Large intestine (tissue), 3 donors: Measurements from ENCODE around the gene TRIM63. TPM values are rescaled to one million over a fixed set of nuclear protein-coding genes. Genes with fewer than 3 reads are reported as not detected.

Experiments
- DNase-seq, 2 donors: peaks; one replicate each; pipeline versions ENCODE4 v3.0.0 to v3.0.0-alpha.2; 2013
- H3K27ac ChIP-seq: one replicate; pipeline ENCODE4 v1.5.1; 2013; ENCODE audit warnings: low read length
- H3K27me3 ChIP-seq: 2 replicates; pipeline ENCODE4 v1.6.1; 2013; ENCODE audit warnings: low read length; ENCODE audit not compliant: control insufficient read depth, insufficient read depth
- H3K36me3 ChIP-seq: 2 replicates; pipeline ENCODE4 v1.6.1; 2013; ENCODE audit warnings: low read length; ENCODE audit not compliant: control insufficient read depth, insufficient read depth
- H3K4me1 ChIP-seq: one replicate; pipeline ENCODE4 v1.6.1; 2013; ENCODE audit warnings: low read length; ENCODE audit not compliant: control insufficient read depth, insufficient read depth
- H3K4me3 ChIP-seq: one replicate; pipeline ENCODE4 v1.5.1; 2013; ENCODE audit warnings: low read length
- H3K9me3 ChIP-seq: one replicate; pipeline ENCODE4 v1.6.1; 2013; ENCODE audit warnings: mild to moderate bottlenecking, low read depth, low read length, moderate library complexity; ENCODE audit not compliant: control insufficient read depth
- WGBS: methylation state at CpG from one replicate; pipeline ENCODE4 v1.1.5; 2013; ENCODE audit warnings: low lambda C conversion rate; ENCODE audit not compliant: insufficient coverage; 5-methylcytosine and 5-hydroxymethylcytosine counted together
- polyA plus RNA-seq: library from polyadenylated mRNA; unstranded; fragments of 120-200 nt; gene quantifications from one replicate; pipeline ENCODE4 v1.2.1, GENCODE V29; 2013

TRIM63 gene
- polyA plus RNA-seq, 1 donor: 6.4 TPM

DNA sequence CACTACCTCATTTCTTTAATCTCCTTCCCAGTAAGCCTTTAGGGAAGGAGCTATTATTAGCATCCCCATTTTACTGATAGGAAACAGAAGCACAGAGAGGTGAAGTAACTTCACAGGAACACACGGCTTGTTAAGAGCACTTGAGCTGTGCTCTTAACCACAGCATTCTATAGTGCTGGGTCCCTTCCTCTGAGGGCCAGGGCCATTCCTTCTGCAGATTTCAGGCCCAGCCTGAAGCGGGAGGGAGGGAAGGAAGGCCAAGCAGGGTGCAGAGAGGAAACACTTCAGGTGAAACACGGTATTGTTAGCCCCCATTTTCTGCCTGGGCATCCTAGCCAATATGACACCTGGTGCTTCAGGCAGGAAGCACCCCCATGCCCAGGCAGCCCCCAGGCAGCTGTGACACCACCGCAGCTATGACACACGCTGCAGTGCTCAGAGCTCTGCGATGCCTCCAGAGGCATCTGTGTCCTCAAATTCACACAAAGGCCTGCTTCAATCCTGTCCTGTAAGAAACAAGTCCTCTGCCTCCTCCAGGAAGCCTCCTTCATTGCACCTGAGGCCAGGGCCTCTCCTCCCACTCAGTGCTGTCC, 50.4 kb downstream of the TRIM63 start:
- Histone ChIP-seq H3K4me1 (peaks cover 12% of the 10 kb centered on the region), H3K4me3 (no peak overlapping the region), H3K36me3 (no peaks in the 10 kb centered on the region), H3K27ac (no peak overlapping the region), H3K9me3 (no peaks in the 10 kb centered on the region), H3K27me3 (no peaks in the 10 kb centered on the region)
- no CpG with 5 or more reads among the region's 6 CpGs for WGBS
- no peak for DNase-seq

DNA sequence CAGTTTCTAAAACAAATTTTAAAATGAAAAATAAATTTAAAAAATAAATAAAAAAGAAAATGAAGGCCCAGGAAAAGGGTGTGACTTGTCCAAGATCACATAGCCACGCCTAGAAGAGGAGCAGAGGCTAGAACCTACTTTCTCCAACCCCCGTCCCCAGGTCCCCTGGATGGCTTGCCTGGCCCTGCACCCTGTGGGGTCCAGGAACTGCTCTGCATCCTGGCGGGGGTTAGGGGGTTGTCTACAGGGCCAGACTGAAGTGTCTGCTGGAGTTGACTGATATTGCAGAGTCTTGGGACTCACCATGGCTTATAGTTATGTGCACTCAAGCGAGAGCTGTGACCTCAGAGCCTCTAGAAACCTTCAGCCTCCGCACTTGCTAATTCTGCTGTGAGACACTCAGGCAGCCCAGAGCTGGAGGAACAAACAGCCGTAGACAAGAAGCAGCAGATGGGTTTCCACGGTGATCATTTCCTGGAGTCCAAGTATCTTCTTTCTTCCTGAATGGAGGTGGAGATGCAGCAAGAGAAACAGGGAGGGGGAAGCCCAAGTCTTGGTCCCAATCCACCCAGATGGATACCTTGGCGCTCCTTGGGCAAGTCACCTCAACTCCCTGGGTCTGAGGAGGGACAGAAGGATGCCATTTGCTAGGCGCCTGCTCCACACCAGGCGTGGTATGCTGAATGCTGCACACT, 51.0 kb downstream of the TRIM63 start:
- no peak overlapping the region for H3K27ac ChIP-seq
- no peaks in the 10 kb centered on the region for H3K9me3 ChIP-seq
- WGBS: 100% methylated on average over 1 of the region's 10 CpGs
- no peak for DNase-seq
- no peaks in the 10 kb centered on the region for H3K27me3 ChIP-seq
- no peak overlapping the region for H3K4me3 ChIP-seq
- peaks cover 14% of the 10 kb centered on the region for H3K4me1 ChIP-seq
- no peaks in the 10 kb centered on the region for H3K36me3 ChIP-seq

DNA sequence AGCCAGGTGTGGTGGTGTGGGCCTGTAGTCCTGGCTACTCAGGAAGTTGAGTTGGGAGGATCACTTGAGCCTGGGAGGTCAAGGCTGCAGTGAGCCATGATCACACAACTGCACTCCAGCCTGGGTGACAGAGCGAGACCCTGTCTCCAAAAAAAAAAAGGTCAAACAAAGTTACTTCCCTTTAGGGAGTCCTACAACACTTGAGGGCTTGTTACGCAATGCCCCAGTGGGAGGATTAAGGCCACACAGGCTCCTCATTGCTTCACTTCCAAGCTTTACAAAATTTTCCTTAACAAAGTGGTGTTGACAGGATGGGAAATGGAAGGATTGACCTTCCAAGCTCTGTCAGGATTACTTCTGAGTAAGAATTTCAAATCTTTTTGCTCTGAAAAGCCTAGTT, 52.1 kb downstream of the TRIM63 start:
- Histone ChIP-seq H3K27ac (no peak overlapping the region), H3K27me3 (no peaks in the 10 kb centered on the region), H3K9me3 (no peaks in the 10 kb centered on the region), H3K4me1 (peaks cover 14% of the 10 kb centered on the region), H3K4me3 (no peak overlapping the region), H3K36me3 (no peaks in the 10 kb centered on the region)
- no peak for DNase-seq
- no CpG with 5 or more reads among the region's 2 CpGs for WGBS

DNA sequence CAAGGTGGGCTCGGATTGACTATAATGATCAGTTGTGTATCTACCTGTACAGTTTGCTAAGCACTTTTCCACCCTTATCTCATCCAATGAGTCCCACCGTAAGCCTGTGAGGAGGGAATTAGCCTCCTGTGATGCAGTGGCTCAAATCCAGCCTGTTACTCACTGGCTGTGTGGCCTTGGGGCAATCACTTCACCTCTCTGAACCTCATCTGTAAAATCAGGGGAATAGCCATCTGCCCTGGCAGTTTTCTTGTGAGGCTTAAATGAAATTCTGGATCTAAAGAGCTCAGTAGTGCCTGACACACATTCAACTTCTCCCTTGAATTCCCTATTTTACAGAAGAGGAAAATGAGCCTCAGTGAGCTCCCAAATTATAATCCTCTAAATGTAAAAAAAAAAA, 53.3 kb downstream of the TRIM63 start:
- Histone ChIP-seq H3K27me3 (no peaks in the 10 kb centered on the region), H3K36me3 (no peaks in the 10 kb centered on the region), H3K27ac (no peak overlapping the region), H3K4me1 (peaks cover 9% of the 10 kb centered on the region), H3K4me3 (no peak overlapping the region), H3K9me3 (no peaks in the 10 kb centered on the region)
- WGBS: no CpG with 5 or more reads among the region's 2 CpGs
- no peak for DNase-seq

DNA sequence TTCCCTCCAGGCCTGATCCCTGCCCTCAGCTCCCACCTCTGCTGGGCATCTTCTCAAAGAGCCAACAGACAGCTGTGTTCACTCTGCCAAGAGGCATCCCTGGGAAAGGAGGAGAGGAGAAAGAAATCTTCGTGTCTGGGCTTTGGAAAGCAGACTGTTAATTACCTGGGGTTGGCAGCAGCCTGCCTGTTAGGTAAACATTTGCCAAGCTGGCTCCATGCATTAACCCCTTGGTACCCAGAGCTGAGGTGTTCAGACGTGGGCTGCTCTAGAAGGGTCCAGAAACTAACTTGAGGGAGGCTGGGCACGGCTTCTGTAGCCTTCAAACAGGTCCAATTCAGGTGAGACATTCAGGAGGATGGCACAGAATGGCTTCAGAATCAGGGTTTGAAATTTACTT, 54.6 kb downstream of the TRIM63 start:
- H3K27ac ChIP-seq: no peak overlapping the region
- no peak for DNase-seq
- H3K27me3 ChIP-seq: no peaks in the 10 kb centered on the region
- no peak overlapping the region for H3K4me3 ChIP-seq
- H3K36me3 ChIP-seq: no peaks in the 10 kb centered on the region
- no peaks in the 10 kb centered on the region for H3K9me3 ChIP-seq
- H3K4me1 ChIP-seq: peaks cover 9% of the 10 kb centered on the region
- WGBS: no CpG with 5 or more reads among the region's 3 CpGs

DNA sequence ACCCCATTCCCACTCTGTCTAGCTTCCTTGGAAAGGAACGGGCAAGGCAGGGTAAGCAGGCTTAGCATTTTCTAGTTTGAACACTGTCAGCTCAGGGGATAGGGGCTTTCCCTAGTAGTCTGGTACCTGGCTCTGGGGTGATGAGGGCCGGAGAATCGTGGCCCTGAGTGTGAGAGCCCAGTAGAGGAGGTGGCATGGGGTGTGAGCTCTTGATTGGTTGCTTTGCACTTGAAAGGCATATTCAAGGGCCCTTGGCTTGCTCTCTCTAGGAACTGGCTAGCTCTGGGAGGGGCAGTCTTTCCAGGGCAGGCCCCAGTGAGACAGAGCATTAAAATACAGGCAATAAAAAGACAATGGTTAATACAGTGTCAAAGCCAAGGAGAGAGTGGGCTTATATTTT, 56.6 kb downstream of the TRIM63 start:
- Histone ChIP-seq H3K4me3 (no peak overlapping the region), H3K27me3 (no peaks in the 10 kb centered on the region), H3K27ac (no peak overlapping the region), H3K9me3 (no peaks in the 10 kb centered on the region), H3K36me3 (no peaks in the 10 kb centered on the region), H3K4me1 (peaks cover 9% of the 10 kb centered on the region)
- DNase-seq: no peak
- no CpG with 5 or more reads among the region's 3 CpGs for WGBS

DNA sequence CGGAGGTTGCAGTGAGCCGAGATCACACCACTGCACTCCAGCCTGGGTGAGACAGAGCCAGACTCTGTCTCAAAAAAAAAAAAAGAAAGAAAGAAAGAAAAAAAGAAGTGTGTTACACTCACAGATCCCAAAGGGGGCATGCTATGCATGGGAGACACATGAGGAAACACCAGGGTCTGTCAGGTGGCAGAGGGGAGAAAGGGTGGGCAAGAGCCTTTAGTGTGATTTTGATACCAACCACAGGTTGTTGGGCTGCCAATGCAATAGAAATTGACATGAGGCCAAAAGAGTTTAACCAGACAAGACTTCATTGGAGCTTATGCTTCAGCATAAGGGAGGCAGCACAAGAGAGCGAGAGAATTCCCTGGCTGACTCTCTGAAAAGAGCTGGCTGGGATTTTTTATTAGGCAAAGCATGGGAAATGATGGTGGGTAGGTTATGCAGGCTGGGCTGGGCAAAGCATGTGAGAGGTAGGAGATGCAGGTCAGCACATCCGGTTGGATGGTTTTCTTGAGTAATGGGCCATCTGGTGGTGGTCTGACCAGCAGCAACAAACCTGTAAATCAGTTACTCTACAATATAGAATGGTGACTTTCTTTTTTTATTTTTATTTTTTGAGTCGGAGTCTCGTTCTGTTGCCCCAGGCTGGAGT, 57.5 kb downstream of the TRIM63 start:
- no peak overlapping the region for H3K27ac ChIP-seq
- H3K36me3 ChIP-seq: no peaks in the 10 kb centered on the region
- WGBS: no CpG with 5 or more reads among the region's 6 CpGs

DNA sequence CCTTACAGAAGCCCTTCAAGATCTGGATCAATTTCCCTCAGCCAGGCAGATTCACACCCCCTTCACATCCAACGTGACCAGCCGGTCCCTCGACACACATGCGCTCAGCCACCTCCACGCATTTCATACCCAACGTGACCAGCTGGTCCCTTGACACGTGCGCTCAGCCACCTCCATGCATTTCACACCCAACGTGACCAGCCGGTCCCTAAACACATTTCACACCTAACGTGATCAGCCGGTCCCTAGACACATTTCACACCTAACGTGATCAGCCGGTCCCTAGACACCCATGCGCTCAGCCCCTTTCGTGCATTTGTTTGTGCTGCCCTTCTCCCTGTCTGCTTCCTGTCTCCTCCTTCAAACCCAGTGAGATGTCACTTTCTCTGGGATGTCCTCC, 60.7 kb downstream of the TRIM63 start:
- H3K4me3 ChIP-seq: no peak overlapping the region
- no CpG with 5 or more reads among the region's 16 CpGs for WGBS
- H3K4me1 ChIP-seq: no peaks in the 10 kb centered on the region
- no peaks in the 10 kb centered on the region for H3K27me3 ChIP-seq
- H3K9me3 ChIP-seq: no peaks in the 10 kb centered on the region
- no peaks in the 10 kb centered on the region for H3K36me3 ChIP-seq
- H3K27ac ChIP-seq: no peak overlapping the region
- DNase-seq: no peak

More for the DNA sequence above, 57.5 kb downstream of the TRIM63 start:
- Histone ChIP-seq H3K27me3 (no peaks in the 10 kb centered on the region), H3K4me1 (peaks cover 9% of the 10 kb centered on the region), H3K4me3 (no peak overlapping the region), H3K9me3 (no peaks in the 10 kb centered on the region)
- DNase-seq: no peak

DNA sequence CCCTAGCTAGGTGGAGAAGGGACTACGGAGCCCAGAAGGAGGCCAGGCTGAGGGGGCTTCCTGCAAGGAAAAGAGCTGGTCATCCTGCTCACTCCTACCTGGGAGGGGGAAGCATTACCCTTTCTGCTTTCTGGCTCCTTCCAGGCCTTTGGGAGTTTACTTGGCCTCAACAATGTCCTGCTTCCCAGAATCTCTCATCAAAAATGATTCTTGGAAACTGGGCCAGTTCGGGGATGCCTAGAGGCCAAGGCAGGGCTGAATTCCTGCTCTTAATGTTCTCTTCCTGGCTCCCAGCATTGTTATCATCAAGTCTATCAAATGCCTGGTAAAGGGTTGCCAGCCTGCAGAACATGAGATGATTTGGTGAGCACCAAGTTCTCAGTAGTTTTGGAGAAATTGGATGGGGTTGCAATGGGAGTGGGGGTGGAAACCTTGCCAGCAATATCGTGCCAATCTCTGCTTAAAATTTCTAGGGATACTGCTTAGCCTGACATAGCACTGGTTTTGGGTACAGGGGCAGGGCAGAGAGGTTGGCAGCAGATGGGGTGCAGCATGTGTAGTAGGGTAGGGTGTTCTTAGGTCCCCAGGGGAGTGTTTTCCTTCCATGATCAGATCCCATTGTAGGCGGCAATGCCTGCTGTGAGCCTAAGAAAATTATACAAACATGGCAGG, 61.9 kb downstream of the TRIM63 start:
- H3K27me3 ChIP-seq: no peaks in the 10 kb centered on the region
- H3K36me3 ChIP-seq: no peaks in the 10 kb centered on the region
- DNase-seq: no peak
- WGBS: no CpG with 5 or more reads among the region's 4 CpGs
- no peaks in the 10 kb centered on the region for H3K9me3 ChIP-seq
- H3K27ac ChIP-seq: no peak overlapping the region
- H3K4me3 ChIP-seq: no peak overlapping the region
- no peaks in the 10 kb centered on the region for H3K4me1 ChIP-seq

DNA sequence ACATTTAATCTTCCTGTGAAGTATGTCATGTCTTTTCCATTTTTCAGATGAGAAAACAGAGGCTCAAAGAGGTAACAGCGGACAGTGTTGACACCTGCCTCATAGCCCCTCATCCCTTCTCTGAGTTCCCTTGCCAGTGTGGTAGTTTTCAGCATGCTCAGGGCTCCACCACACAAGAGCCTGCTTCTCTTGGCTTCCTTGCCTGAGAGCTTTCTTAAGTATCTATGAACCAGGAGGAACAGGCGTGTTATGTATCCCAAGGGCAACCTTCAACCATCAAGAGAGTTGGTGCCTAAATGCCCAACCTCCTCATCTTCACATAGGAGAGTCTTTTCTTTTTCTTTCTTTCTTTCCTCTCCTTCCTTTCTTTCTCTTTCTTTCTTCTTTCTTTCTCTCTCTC, 63.7 kb downstream of the TRIM63 start:
- WGBS: no CpG with 5 or more reads among the region's 2 CpGs
- Histone ChIP-seq H3K4me3 (no peak overlapping the region), H3K9me3 (no peaks in the 10 kb centered on the region), H3K27ac (no peak overlapping the region), H3K4me1 (peaks cover under 1% of the 10 kb centered on the region), H3K27me3 (no peaks in the 10 kb centered on the region), H3K36me3 (no peaks in the 10 kb centered on the region)
- no peak for DNase-seq
